GM21367 (cell line): ENCODE measurements around the gene CDK5R2.

ENCODE experiments used
- ATAC-seq: cut with Tn5 transposase; IDR thresholded peaks from one replicate; pipeline ENCODE4 v1.9.1; 2021; ENCODE audit not compliant: unreplicated experiment

The CDK5R2 gene

DNA sequence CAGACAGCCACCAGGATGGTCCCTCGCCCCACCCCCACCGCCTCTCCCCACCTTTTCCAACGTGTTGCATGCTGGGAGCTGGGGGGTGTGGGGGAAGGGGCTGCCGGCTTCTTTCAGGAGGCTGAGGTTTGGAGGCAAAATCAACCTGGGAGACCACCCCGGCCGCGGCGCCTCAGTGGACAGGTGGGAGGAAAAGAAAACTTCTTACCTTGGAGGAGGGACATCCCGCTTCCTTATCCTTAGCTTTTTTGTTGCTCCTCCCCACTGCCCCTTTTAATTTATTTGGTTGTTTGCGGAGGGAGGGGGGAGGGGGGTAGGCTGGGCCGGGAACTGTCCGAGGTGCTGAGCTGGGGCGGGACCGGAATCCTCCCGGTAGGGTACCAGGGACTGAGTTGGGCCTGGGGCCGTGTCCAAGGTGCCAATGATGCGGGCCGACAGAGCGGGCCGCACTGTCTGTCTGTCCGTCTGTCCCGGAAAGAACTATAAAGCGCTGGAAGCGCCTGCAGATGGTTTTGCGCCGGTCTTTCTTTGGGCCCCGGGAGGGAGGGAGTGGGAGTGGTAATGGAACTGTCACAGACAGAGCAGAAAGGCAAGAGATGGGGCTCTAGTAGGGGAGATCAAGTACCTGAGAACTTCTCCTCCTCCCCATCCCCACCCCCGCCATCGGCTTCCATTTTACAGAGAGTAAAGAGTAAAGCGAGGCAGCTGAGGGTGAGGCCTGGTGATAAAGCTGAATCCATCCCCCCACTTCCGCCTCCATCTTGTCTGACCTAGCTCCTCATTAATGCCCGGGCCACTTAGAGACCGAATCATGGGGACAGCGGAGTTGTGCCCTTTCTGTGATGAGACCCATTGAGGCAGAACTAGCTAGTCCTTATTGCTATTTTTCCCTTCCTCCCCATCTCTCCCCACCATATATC lies 2.4 kb downstream of the CDK5R2 start:
- ATAC-seq, result no peak

DNA sequence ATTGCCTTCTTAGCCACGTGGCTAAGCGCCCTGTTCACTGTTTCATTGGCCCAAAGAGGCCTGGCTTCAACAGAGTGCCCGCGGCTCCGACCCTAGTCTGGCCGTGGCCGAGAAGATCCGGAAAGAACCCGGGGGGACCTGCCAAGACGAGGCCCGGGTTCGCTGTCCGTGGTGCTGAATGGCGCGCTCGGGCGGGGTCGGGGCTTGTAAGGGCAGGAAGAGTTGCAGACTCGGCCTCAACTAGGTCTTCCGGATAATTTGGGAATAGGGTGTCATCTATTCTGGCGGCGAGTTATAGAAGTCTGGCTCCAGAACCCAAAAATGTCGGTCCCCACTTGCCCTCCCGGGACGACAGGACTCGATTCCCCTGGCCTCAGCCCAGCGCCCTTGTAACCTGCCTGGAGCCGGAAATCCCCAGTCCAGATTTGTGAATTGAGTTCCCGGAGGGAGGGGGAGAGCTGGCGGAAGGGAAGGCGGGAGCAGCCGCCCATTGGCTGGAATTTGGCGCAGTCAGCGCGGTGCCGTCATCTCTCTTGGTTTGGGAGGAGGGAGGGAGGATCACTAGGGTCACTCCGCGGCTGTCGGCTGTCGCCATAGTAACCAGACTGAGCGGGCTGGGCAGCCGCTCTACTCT lies 3.5 kb downstream of the CDK5R2 start:
- no peak for ATAC-seq

DNA sequence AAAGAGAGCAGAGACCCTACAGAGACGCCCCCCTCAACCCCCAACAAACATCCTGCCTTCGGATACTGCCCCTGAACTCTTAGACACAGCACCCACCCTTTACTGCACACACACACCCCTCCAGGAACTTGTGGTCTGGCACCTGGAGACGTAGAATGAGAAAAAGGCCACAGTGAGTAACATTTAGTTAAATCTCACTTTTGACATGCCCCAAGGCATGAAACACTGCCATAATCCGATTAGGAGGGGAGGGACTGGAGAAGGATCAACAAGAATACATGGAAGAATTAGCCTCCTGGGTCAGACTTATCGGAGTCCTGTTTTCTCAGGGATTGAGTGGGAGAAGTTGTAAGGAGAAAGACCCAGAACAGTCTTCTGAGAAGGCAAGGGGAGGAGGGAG lies 4.1 kb downstream of the CDK5R2 start:
- no peak for ATAC-seq

DNA sequence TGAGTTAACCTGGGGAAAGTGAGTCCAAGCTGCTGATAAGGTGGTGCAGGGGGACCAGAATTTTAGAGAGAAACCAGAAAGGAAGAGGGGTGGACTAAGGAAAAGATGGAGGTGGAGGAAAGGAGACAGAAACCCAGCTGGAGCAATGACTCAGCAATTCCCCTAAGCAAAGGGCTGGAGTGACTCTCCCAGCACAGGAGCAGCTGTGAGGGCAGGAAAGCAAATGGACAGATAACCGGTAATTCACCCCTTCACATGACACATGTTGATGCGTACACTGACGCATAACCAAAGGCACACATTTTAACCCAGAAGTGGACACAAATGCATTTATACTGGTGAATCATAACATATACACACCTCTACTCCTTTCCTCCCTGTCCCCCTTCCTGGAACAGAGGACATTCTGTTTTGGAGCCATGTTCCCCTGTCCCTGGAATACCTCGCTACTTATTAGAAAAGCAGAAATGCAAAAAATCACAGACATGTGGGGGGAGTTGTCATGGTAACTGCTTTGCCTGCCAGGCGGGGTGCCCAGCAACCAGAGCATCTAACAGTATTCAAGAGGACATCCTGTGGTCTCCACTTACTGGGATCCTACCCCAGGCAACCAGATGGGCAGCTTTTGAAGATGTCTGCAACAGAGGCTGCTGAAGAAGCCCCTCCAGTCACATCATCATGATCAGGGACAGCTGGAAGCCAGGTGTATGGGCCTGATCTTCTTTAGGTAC lies 4.7 kb downstream of the CDK5R2 start:
- ATAC-seq, result no peak

DNA sequence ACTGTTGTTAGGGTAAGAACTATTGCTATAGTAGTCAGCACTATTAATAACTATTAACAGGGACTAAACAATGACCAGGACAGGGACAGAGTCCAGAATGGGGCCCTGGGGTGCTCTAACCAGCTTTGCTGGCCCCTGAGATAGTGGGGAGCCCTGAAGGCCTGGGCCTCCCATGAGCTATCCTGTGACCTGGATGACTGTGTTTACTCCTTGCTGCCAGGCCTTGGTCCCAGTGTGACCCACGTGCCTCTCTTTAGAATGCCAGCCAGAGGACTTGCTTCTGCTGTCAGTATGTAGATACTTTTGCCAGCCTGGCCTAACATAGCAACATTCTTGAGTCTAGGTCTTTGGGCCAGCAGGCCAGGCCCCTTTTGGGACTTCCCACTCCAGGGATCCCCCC lies 11.4 kb downstream of the CDK5R2 start:
- ATAC-seq, result no peak

DNA sequence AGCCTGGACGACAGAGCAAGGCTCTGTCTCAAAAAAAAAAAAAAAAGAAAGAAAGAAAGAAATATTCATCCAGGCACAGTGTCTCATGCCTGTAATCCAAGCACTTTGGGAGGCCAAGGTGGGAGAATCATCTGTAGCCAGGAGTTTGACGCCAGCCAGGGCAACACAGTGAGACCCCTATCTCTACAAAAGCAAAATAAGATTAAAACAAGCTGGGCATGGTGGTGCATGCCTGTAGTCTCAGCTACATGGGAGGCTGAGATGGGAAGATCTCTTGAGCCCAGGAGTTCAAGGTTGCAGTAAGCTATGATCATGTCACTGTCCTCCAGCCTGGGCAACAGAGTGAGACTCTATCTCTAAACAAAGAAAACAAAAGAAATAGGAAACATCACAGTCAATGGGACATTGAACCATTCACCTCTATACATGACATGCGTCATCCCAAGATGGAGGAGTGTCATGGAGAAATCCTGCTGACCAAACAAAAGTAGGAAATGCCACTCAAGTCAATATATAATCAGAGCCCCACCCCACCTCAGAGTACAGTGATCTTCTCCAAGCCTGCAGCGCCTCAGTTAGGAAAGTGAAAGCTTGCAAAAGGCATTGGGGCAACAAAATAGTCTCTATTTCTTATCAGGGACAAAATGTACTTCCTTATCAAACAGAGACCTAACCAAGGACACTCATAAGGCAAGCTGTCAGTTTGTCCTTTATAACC lies 15.8 kb downstream of the CDK5R2 start:
- no peak for ATAC-seq

DNA sequence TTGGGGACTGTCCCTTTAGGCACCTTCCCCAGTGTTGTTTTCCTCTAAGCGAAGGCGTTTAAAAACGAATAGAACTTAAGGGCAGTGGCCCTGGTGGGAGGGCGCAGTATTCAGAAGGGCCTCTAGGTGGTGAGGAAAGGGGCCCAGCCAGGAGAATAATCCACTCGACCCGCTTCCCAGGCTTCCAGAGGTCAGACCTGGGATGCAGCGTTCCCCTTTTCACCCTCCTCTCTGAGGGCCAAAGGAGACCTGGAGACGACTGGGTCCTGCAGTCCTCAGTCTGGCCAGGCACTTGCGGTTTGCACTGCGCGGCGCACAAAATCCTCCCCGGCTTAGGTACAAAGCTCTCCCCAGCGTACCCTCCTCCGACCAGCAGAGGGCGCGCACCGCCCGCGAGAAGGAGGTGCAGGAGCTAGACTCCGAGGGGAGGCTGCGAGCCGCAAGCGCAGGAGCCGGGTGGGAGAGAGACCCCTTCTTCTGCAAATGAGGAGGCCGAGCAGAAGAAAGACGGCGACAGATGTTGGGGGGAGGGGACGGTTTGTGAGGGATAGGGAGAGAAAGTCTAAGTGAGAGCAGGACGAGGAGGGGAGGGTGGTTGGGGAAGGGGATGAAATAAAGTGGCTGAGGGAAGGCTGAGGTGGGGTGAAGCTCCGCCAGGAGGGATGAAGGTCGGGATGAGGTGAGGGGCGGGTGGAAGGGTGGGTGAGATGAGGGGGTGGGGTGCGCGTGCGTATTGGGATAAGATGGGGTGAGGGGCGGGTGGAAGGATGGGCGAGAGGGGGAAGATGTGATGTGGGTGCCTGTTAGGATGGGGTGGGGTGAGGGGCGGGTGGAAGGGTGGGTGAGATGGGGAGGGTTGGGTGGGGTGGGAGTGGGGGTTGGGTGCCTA lies 20.6 kb downstream of the CDK5R2 start:
- ATAC-seq, result peak; percentile 91

DNA sequence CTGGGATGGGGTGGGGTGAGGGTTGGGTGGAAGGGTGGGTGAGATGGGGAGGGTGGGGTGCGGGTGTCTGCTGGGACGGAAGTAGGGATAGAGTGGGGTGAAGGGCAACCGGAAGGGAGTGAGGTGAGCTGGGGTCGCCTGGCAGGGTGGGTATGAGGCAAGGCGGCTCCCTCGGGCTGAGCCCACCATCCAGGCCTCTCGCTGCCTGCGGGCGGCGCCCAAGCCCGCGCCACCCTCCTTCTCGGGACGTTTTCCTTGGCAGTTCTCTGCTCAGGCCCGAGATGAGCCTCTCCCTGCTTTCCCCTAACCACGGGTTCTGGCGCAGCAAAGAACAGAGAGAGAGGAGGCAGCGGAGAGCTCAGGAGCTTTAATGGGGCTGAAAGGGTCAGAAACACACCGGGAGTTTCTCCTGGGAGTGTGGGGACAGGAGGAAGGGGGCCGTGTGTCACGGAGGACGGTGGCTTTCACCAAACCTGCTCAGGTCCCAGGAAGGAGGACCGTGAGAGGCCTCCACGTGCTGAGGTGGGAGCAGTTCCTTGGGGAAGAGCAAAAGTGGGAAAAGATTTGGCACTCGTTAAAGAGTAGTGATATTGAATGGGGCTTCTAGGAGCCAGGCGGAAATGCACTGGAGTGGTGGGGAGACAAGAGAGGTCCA lies 21.4 kb downstream of the CDK5R2 start:
- no peak for ATAC-seq

DNA sequence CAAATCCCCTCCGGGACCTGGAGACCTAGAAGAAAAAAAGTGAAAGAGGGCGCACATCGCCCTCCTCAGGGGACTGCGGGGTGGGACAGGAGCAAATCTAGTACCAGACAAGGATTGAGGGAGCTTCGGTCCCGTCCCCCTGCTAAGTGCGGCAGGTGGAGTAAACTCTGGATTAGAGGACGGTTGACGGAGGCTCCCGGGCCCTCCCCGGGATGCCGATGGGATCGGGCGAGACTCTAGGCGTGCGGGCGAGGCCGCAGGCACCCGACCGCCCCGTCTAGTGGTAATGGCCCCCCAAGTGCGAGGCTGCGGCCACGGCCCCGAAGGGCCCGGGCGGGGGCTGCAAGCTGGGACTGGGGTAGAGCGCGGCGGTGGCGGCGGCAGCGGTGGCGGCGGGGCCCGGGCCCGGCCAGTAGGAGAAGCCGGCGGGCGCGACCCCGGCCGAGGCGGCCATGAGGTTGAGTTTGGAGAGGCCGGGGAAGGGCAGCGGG lies 22.0 kb downstream of the CDK5R2 start:
- ATAC-seq, result no peak

DNA sequence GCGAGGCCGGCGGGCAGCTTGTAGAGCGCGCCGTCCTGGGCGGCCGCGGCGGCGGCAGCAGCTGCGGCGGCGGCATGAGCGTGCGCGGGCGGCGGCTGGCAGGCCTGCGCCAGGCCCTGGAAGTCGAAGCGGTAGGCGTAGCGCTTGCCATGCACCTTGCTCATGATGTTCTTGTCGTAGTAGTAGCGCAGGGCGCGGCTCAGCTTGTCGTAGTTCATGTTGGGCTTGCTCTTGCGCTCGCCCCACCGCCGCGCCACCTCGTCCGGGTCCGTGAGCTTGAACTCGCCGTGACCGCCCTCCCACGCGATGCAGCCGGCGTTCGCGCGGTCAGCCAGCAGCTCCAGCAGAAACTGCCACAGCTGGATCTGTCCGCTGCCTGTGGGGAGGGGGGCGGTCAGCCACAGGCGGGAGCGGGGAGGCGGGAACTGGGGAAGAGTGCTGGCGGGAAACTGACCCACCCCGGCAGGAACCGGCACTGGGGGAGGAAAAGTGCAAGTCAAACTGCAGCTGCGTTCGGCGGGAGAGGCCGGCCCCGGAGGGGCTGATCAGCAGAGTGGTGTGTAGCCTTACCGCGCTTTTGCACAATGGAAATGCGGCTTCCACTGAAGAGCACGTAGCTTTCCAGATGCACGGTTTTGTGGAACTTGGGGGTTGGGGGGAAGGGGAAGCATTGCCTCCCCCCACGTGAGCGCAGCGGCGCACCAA lies 22.6 kb downstream of the CDK5R2 start:
- ATAC-seq, result no peak

DNA sequence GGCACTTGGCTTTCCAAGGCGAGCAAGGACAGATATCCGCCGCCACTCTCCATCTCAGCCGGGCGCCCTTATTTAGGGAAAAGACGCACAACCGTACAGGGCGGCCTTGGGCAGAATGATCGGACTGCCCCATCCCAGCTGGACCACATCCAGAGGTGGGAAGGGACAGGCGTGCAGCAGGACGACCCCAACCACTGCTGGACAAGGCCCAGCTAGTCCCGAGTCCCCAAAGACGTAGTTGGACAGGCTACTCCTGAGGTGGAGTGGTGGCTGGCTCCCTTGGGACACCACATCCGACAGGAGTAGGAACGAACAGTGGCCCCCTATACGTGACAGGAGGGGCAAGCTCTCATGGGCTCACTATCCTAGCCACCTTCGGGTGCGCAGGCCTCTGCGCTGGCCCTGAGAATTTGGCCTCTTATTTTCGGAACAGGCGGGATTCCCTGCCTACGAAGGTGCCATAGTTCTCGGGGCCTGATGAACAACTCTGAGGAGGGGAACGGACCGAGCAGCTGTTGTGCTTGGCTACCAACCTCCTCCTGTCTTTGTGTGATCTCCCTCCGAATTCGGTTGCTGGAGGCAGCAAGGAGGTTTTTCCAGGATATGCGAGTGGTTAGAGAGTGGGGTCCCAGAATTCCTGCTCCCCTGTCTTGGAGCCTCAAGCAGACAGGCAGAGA lies 23.3 kb downstream of the CDK5R2 start:
- no peak for ATAC-seq

DNA sequence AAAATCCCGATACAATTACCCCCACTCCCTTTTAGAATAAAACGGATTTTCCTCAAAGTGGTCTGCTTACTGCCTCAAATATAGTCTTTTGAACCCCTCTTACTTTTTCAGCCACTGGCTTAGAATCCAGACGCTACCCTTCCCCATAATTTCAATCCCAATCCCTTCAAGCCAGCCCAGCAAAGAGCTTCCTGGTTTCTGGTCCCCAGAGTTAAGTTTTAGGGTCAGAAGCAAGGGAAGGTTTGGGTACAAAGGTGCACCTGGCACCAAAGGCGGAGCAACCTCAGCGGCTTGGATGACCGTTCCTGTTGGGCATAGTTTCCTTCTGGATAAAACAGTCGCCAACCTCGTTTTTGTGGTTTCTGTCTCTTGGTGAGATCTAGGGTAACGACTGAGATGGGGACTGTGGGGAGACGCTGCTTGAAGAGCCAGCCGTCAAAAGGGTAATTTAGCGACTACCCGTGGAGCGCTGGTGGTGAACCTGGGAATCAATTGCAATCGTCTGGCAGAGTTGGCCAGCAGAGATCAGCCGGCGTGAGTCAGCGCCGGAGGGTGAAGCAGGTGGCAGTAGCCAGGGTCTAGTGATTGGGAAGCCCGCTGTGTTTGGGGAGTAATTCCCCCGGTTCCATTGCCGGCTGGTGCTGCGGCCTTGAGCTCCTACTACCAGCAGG lies 23.9 kb downstream of the CDK5R2 start:
- ATAC-seq, result no peak

DNA sequence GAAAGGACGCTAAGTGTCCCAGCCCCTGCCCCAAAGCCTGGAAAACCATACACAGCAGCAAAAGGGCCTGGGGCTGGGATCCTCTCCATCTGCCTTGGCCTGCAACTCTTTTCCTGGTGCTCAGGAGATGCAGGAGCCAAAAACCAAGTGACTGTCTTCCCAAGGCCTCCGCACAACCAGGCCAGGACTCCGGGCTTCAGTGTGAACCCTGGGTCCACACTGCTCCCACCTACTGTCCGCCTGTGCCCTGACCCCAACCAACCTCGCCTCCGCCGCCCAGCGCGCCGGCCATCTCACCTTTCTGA lies 24.4 kb downstream of the CDK5R2 start:
- ATAC-seq, result no peak

DNA sequence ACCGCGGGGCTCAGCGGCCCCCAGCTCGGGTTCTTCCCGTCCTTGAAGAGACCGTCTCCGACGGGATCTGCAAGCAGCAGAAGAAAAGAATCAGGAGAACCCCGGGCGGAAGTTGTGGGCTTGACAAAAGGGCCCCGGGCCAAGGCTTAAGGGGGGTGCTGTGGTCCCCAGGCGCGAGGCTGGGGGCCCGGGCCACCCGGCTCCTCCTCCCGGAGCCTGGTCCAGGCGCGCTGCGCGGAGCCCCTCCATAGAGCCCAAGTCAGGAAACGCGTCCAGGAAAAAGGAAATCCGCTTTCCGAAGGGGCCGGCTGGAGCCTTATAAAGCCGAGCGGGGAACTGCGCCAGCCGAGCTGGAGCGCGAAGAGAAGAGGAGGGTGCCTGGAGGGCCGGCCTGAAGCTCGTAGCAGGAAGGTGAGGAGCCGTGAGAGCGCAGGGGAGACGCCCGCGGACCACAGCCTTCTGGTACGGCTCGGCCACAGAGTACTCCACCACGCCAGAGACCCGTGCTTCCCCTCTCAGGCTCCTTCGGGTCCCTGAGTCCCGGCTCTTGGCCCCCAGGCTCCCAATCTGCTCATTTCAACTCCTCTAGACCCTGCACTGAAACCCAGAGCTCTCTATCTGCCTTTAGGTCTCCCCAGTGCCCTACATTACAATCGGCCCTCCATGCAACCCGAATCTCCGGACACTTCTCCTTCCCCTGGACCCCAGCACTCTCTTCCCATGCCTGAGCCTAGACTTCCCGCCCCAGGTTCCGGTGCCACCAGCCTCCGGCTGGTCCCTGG lies 25.0 kb downstream of the CDK5R2 start:
- no peak for ATAC-seq

DNA sequence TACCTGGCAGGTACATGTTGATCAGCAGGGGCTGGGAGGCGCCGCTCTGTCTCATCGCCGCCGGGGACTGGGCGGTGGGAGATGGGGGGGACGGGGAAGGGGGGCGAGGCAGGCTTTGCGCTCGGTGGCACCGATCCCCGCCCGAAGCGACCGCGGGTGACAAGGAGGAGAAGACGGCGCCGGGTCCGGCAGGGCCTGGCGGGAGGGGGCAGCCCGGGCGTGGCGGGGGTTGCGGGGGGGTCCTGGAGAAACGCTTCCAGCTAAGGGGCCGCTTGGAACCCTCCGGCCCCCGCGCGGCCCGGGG lies 25.5 kb downstream of the CDK5R2 start, which contains the start of gene FEV:
TSS of gene FEV (minus strand) at position 164 of the 304 bp plus-strand sequence. CDS start at position 55, 109 bp downstream.
- ATAC-seq, result no peak

DNA sequence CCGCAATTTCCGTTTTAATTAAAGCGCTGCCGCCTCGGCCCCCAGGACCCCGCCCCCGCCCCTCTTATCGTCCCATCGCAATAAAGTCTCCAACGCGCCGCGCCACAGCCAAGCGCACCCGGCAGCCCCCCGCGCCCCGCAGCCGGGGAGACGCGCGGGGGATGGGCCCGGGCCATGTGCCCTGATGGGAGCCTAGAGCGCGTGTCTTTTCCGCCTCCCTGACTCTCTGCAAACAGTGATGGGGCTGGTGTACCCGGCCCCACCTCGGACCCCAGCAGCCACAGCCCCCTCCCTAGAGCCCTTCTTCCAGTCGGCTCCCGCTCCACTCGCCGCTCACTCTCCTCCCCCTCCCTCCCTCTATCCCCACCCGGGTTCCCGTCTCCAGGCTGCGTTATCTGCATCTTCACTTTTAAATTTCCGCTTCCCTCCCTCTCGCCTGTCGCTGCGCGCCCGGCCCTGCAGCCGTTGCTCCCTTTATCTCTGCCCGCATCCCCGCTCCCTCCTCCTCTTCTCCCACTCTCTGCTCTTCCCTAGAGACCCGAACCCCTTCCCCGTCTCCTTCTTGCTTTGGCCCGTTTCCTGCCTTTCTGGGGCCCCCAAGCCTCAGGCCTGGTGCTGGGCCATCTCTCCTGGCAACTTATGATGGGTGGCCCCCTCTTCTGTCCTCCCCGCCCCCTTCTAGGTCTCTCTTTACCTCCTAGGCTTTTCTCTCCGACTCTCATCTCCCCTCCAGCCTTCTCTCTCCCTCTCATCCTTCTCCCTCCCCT lies 26.0 kb downstream of the CDK5R2 start:
- no peak for ATAC-seq
